H1 (cell line): Measurements from ENCODE around the gene CAMSAP3. TPM values are rescaled to one million over a fixed set of nuclear protein-coding genes. Genes with fewer than 3 reads are reported as not detected.
A peak's percentile ranks its signal among the peaks of the same experiment; 100 is the strongest.

Experiments
- CTCF ChIA-PET: fragments of 300-600 bp; sonication (Branson Sonifier 250); formaldehyde crosslinking; loops from one replicate; lab custom pipeline; 2021; ENCODE audit not compliant: partially characterized antibody; lab: Charles Lee
- POLR2A ChIA-PET: fragments of 300-600 bp; sonication (Branson Sonifier 250); formaldehyde crosslinking; loops from one replicate; lab custom pipeline; 2021; ENCODE audit warnings: inconsistent platforms; ENCODE audit not compliant: partially characterized antibody; lab: Charles Lee
- DNase-seq, 2 experiments: peaks; one replicate each; pipeline versions ENCODE4 v3.0.0 to v3.0.0-alpha.2; 2010 to 2022; ENCODE audit warnings: low spot score in 2 of 2, low read depth in 1 of 2, mixed read lengths in 1 of 2
- FAIRE-seq: peaks from 2 replicates; lab custom pipeline; 2011; peaks lifted over from hg19 to GRCh38; lab: Jason Lieb, UNC
- H2AFZ ChIP-seq: 2 replicates; pipeline ENCODE4 v1.8.1; 2012; ENCODE audit warnings: low read length, inconsistent platforms
- H2AK5ac ChIP-seq: 2 replicates; pipeline ENCODE4 v1.6.1; 2013; ENCODE audit warnings: low read depth, low read length
- H2BK120ac ChIP-seq: replicated peaks from 2 replicates; pipeline ENCODE3; 2013; ENCODE audit warnings: low read depth, low read length, inconsistent platforms
- H2BK12ac ChIP-seq: 2 replicates; pipeline ENCODE4 v1.6.1; 2013; ENCODE audit warnings: low read depth, low read length
- H2BK15ac ChIP-seq: 2 replicates; pipeline ENCODE4 v1.6.1; 2013; ENCODE audit warnings: low read length
- H2BK20ac ChIP-seq: 2 replicates; pipeline ENCODE4 v1.6.1; 2013; ENCODE audit warnings: low read length
- H2BK5ac ChIP-seq: 2 replicates; pipeline ENCODE4 v1.6.1; 2013; ENCODE audit warnings: low read depth, low read length
- H3K14ac ChIP-seq: 2 replicates; pipeline ENCODE4 v1.6.1; 2013; ENCODE audit warnings: inconsistent platforms; ENCODE audit not compliant: insufficient read length
- H3K18ac ChIP-seq: 2 replicates; pipeline ENCODE4 v1.6.1; 2013; ENCODE audit warnings: low read length; ENCODE audit errors: extremely low read depth
- H3K23ac ChIP-seq: 2 replicates; pipeline ENCODE4 v1.6.1; 2013; ENCODE audit warnings: inconsistent platforms; ENCODE audit not compliant: insufficient read length
- H3K23me2 ChIP-seq: 2 replicates; pipeline ENCODE4 v1.6.1; 2013; ENCODE audit warnings: low read depth, low read length
- H3K27ac ChIP-seq: 2 replicates; pipeline ENCODE4 v1.6.1; 2011; ENCODE audit warnings: low read depth, low read length, inconsistent platforms
- H3K27me3 ChIP-seq, 4 experiments: replicated peaks in 1 of 4; 1 replicate in 1 of 4; 2 replicates in 3 of 4; pipeline versions ENCODE4 v1.6.1 to v1.8.1; 2011 to 2013; ENCODE audit warnings: low read length in 3 of 4, mild to moderate bottlenecking in 3 of 4, inconsistent platforms in 2 of 4, mixed read lengths in 2 of 4, moderate library complexity in 1 of 4; ENCODE audit not compliant: control insufficient read depth in 3 of 4, insufficient read depth in 3 of 4; ENCODE audit errors: extremely low read depth in 1 of 4
- H3K36me3 ChIP-seq, 4 experiments: 2 replicates each; pipeline versions ENCODE4 v1.6.1 to v1.8.1; 2011 to 2013; ENCODE audit warnings: mild to moderate bottlenecking in 4 of 4, low read length in 3 of 4, moderate library complexity in 2 of 4, control low read depth in 1 of 4, inconsistent platforms in 1 of 4; ENCODE audit not compliant: insufficient read depth in 4 of 4, control insufficient read depth in 2 of 4
- H3K4ac ChIP-seq: replicated peaks from 2 replicates; pipeline ENCODE3; 2013; ENCODE audit warnings: low read length, low read depth, mixed read lengths, inconsistent platforms; ENCODE audit not compliant: insufficient read length
- H3K4me1 ChIP-seq, 4 experiments: replicated peaks in 1 of 4; 1 replicate in 1 of 4; 2 replicates in 3 of 4; pipeline versions ENCODE4 v1.6.1 to v1.8.1; 2011 to 2013; ENCODE audit warnings: low read length in 3 of 4, inconsistent platforms in 2 of 4, mixed read lengths in 1 of 4; ENCODE audit not compliant: insufficient read depth in 4 of 4, control insufficient read depth in 3 of 4
- H3K4me2 ChIP-seq, 2 experiments: 2 replicates each; pipeline versions ENCODE4 v1.6.1 to v1.8.1; 2011 to 2013; ENCODE audit warnings: low read depth in 2 of 2, low read length in 2 of 2, control low read depth in 1 of 2, inconsistent platforms in 1 of 2, mild to moderate bottlenecking in 1 of 2; ENCODE audit not compliant: insufficient read depth in 1 of 2
- H3K4me3 ChIP-seq, 4 experiments: fragments of 200-600, 300-600 bp in 1 of 4; sonication (generic), shearing (Covaris generic), sonication (Bioruptor Twin) in 1 of 4; 2 replicates each; pipeline versions ENCODE4 v1.5.1 to v1.8.1; 2011 to 2016; ENCODE audit warnings: low read length in 4 of 4, low read depth in 3 of 4, control low read depth in 2 of 4, inconsistent platforms in 2 of 4, mild to moderate bottlenecking in 2 of 4, mixed read lengths in 1 of 4, moderate library complexity in 1 of 4; ENCODE audit not compliant: insufficient read depth in 2 of 4; ENCODE audit errors: extremely low read depth in 1 of 4
- H3K56ac ChIP-seq: replicated peaks from 2 replicates; pipeline ENCODE3; 2013; ENCODE audit warnings: low read depth, mild to moderate bottlenecking, mixed read lengths, low read length, inconsistent platforms; ENCODE audit not compliant: insufficient read length
- H3K79me1 ChIP-seq: 2 replicates; pipeline ENCODE4 v1.6.1; 2013; ENCODE audit warnings: low read depth, low read length, control low read depth
- H3K79me2 ChIP-seq, 2 experiments: 2 replicates each; pipeline versions ENCODE4 v1.6.1 to v1.8.1; 2012 to 2013; ENCODE audit warnings: low read length in 2 of 2, mild to moderate bottlenecking in 2 of 2, inconsistent platforms in 1 of 2; ENCODE audit not compliant: insufficient read depth in 2 of 2, control insufficient read depth in 1 of 2
- H3K9ac ChIP-seq, 4 experiments: replicated peaks in 1 of 4; 1 replicate in 1 of 4; 2 replicates in 3 of 4; pipeline versions ENCODE4 v1.6.1 to v1.8.1; 2011 to 2013; ENCODE audit warnings: low read depth in 3 of 4, low read length in 3 of 4, control low read depth in 2 of 4, mild to moderate bottlenecking in 2 of 4, moderate library complexity in 2 of 4, inconsistent platforms in 1 of 4; ENCODE audit errors: extremely low read depth in 1 of 4
- H3K9me3 ChIP-seq, 2 experiments: 2 replicates each; pipeline versions ENCODE4 v1.6.1 to v1.8.1; 2012 to 2013; ENCODE audit warnings: mild to moderate bottlenecking in 2 of 2, moderate library complexity in 2 of 2, control low read depth in 1 of 2, inconsistent platforms in 1 of 2, low read depth in 1 of 2, low read length in 1 of 2, mixed read lengths in 1 of 2; ENCODE audit not compliant: insufficient read depth in 2 of 2
- H4K20me1 ChIP-seq, 2 experiments: replicated peaks in 1 of 2; 2 replicates each; pipeline versions ENCODE3 to v1.8.1; 2011 to 2013; ENCODE audit warnings: inconsistent platforms in 2 of 2, low read length in 2 of 2, mild to moderate bottlenecking in 1 of 2; ENCODE audit not compliant: insufficient read depth in 2 of 2, control insufficient read depth in 1 of 2
- H4K5ac ChIP-seq: 2 replicates; pipeline ENCODE4 v1.6.1; 2013; ENCODE audit warnings: low read length, low read depth, mixed read lengths, inconsistent platforms; ENCODE audit not compliant: insufficient read length
- H4K8ac ChIP-seq: 2 replicates; pipeline ENCODE4 v1.8.0; 2013; ENCODE audit warnings: mild to moderate bottlenecking, moderate library complexity, low read length, inconsistent platforms; ENCODE audit not compliant: insufficient read depth; ENCODE audit errors: extremely low read depth
- H4K91ac ChIP-seq: replicated peaks from 2 replicates; pipeline ENCODE3; 2013; ENCODE audit warnings: low read length, mixed read lengths, inconsistent platforms; ENCODE audit not compliant: insufficient read length
- BACH1 ChIP-seq: IDR thresholded peaks from 2 replicates; pipeline ENCODE4 v1.6.1; 2012; ENCODE audit warnings: low read length, improper control_type of control experiment
- JUND ChIP-seq: IDR thresholded peaks from 2 replicates; pipeline ENCODE4 v1.6.1; 2011; ENCODE audit warnings: mild to moderate bottlenecking, improper control_type of control experiment, low read length
- KDM1A ChIP-seq: fragments of 200-600, 300-600 bp; sonication (generic); IDR thresholded peaks from 2 replicates; pipeline ENCODE4 v1.7.1; 2016; ENCODE audit warnings: mild to moderate bottlenecking, low read length, borderline replicate concordance
- PHF8 ChIP-seq: fragments of 200-600 bp; sonication (generic); conservative IDR thresholded peaks from 2 replicates; pipeline ENCODE4 v1.7.1; 2012; ENCODE audit warnings: low read depth, mild to moderate bottlenecking, inconsistent platforms, low read length, moderate library complexity
- POLR2A ChIP-seq, 2 experiments: IDR thresholded peaks; 1 replicate in 1 of 2; 2 replicates in 1 of 2; pipeline ENCODE4 v1.6.1; 2011; ENCODE audit warnings: low read depth in 2 of 2, low read length in 2 of 2, mild to moderate bottlenecking in 2 of 2; ENCODE audit errors: control extremely low read depth in 1 of 2
- POU5F1 ChIP-seq: IDR thresholded peaks from 2 replicates; pipeline ENCODE4 v1.6.1; 2011; ENCODE audit warnings: low read depth, mild to moderate bottlenecking, low read length, moderate library complexity
- RNF2 ChIP-seq: fragments of 200-900, 300-1000 bp; sonication (generic); IDR thresholded peaks from 2 replicates; pipeline ENCODE4 v1.7.1; 2016; ENCODE audit warnings: borderline replicate concordance, low read depth, mild to moderate bottlenecking, antibody characterized with exemption, low read length; ENCODE audit not compliant: poor library complexity, severe bottlenecking; ENCODE audit errors: missing control alignments
- RXRA ChIP-seq: IDR thresholded peaks from 2 replicates; pipeline ENCODE4 v1.6.1; 2011; ENCODE audit warnings: low read depth, mild to moderate bottlenecking, low read length, moderate library complexity; ENCODE audit not compliant: insufficient read depth
- SIRT6 ChIP-seq: IDR thresholded peaks from one replicate; pipeline ENCODE4 v1.7.1; 2012; ENCODE audit warnings: low read length, inconsistent platforms
- WGBS, 2 experiments: shearing (Covaris generic) in 1 of 2; methylation state at CpG; one replicate each; pipeline versions ENCODE4 v1.1.6 to v1.1.7; 2013 to 2015; ENCODE audit warnings: low lambda C conversion rate in 2 of 2, mixed read lengths in 2 of 2, inconsistent platforms in 1 of 2, low coverage in 1 of 2, missing lambda C conversion rate in 1 of 2; ENCODE audit not compliant: insufficient replicate concordance in 2 of 2, insufficient coverage in 1 of 2, insufficient read length in 1 of 2; ENCODE audit errors: extremely low coverage in 1 of 2, missing lambda C conversion rate in 1 of 2; 5-methylcytosine and 5-hydroxymethylcytosine counted together
- polyA plus RNA-seq, 7 experiments: library from polyadenylated mRNA; depleted of rRNA in 3 of 7; stranded (reverse) in 5 of 7; unstranded in 2 of 7; fragments of >200 nt in 5 of 7; fragments of 200-250 nt in 2 of 7; gene quantifications; 1 replicate in 5 of 7; 2 replicates in 1 of 7; 4 replicates in 1 of 7; pipeline versions ENCODE4 v1.2.1 to v1.2.3, GENCODE V29; 2011 to 2013; ENCODE audit warnings: missing spikeins in 2 of 7, mixed read lengths in 2 of 7
- total RNA-seq: library from RNA; stranded (reverse); fragmentation: NEBNext Ultra II Directional; extraction: Animal tissue kit (Norgen Biotek cat#: 25700); gene quantifications from 2 replicates; pipeline ENCODE4 v1.2.1, GENCODE V29; 2021

The CAMSAP3 gene
- total and polyA plus RNA-seq, 2 of the 8 experiments (the other 6 are each of a cell fraction or from before 2014, with no cell fraction given): 11.4 to 30.4 TPM

DNA sequence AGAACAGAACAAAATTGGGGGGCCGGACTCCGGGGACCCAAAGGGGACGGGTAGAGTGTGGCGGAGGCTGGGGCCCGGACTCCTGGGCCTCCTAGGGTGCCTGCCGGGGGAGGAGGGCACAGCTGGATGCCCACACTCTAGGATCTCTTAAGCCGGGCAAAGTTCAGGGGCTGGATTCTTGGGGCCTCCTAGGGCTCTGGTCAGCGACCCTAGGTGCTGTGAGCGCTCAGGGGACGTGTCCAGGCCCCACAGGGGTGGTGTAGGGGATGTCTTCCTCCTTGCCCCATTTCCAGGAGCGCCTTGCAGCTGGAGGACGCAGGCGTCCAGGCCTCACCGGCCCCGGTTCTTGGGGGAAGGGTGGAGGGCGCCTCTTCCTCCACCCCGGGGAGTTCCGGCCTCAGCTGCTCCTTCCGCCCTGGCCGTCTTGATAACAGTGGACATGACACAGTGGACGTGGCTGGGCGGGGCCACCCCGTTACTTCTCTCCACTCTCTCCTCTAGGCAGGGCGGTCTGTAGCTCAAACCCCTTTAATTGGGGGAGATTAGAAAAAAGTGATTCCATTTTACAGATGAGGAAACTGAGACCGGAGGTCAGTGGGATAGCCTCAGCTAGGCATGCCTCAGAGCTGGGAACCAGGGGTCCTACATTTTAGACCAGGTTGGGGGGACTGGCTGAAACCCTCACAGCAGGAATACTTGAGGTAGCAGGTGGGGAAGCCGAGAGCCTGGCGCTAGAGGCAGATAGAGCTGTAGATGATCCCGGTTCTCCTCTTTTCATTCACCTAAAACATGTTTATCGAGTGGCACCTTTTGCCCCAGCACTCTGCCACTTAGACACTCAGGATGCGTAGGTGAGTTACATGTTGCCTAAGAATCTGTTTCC lies 42.0 kb downstream of the CAMSAP3 start:
- ChIA-PET POLR2A (interaction anchor here (0.8 to 2.0 kb wide), 6 partner anchors 8 to 115 kb away, joined by 3 to 8 read pairs (median 5); partner anchors contain the start of genes CAMSAP3, MCOLN1, PET100 and TRAPPC5), CTCF (interaction anchor here (0.7 to 1.8 kb wide), 7 partner anchors 13 to 161 kb away, joined by 3 to 10 read pairs (median 3); no protein-coding TSS in a partner anchor)
- no peak overlapping the region for H2BK5ac ChIP-seq
- peak overlapping the region; percentile 69 for H3K4ac ChIP-seq
- H3K56ac ChIP-seq: no peak overlapping the region
- H3K14ac ChIP-seq: no peak overlapping the region
- no peak overlapping the region for H4K5ac ChIP-seq
- TF ChIP-seq PHF8 (no peak), RNF2 (no peak), RXRA (no peak), JUND (no peak), BACH1 (no peak), POLR2A (IDR thresholded peaks at IDR 0.05; ENCODE audit: control extremely low read depth in 1 of 2, low read depth in 2 of 2, low read length in 2 of 2) (0 out of 3 replicates have a peak, but pooled peaks of 1 of the 2 experiments have one; percentile 7), SIRT6 (no peak), POU5F1 (no peak), KDM1A (peak; percentile 11; the same call in 1 of the 2 replicates)
- no peak overlapping the region for H2AK5ac ChIP-seq
- H3K36me3 ChIP-seq: peaks cover 0 to 6% (median 0%) of the 10 kb centered on the region in 4 experiments; a peak in 3 of 8 replicates
- no peak overlapping the region for H3K23ac ChIP-seq
- H3K4me2 ChIP-seq: peak overlapping the region; percentile 34 to 85
- peaks cover 3 to 19% (median 16%) of the 10 kb centered on the region in 4 experiments for H3K27me3 ChIP-seq
- H3K18ac ChIP-seq: no peak overlapping the region; the same call in 1 of the 2 replicates
- peaks cover 3 to 17% of the 10 kb centered on the region in 2 experiments for H4K20me1 ChIP-seq
- DNase-seq: no peak
- H3K4me3 ChIP-seq: peak overlapping the region; percentile 67 to 88 (median 68)
- H2BK15ac ChIP-seq: no peak overlapping the region
- no peaks in the 10 kb centered on the region; the same call in 1 of the 2 replicates for H3K79me1 ChIP-seq
- H2BK12ac ChIP-seq: no peak overlapping the region
- H2AFZ ChIP-seq: no peak overlapping the region
- no peak overlapping the region for H4K91ac ChIP-seq
- H3K9me3 ChIP-seq: no peaks in the 10 kb centered on the region; a peak in 1 of 4 replicates
- peaks cover 5% of the 10 kb centered on the region; the same call in 1 of the 2 replicates for H3K23me2 ChIP-seq
- H2BK120ac ChIP-seq: no peak overlapping the region
- H3K27ac ChIP-seq: 0 out of 2 replicates have a peak overlapping the region, but pooled peaks have one; percentile 23
- H4K8ac ChIP-seq: peak overlapping the region; percentile 96
- H2BK20ac ChIP-seq: no peak overlapping the region
- H3K4me1 ChIP-seq: peaks cover 0 to 6% (median under 1%) of the 10 kb centered on the region in 4 experiments; a peak in 3 of 7 replicates
- H3K9ac ChIP-seq: peak overlapping the region; percentile 54 to 63 (median 56); a peak in 6 of 7 replicates
- FAIRE-seq: no peak
- 61% methylated on average over 24 of the region's 30 CpGs; no CpG with 5 or more reads in 1 of the 2 experiments for WGBS, 2 experiments
- H3K79me2 ChIP-seq: peaks cover 0 to 3% of the 10 kb centered on the region in 2 experiments; a peak in 1 of 4 replicates
